ENCODE data around the gene IDUA.
"Not testable (repeated sequence)": the region's sequence is repeated elsewhere in the genome, so short reads cannot be mapped to it uniquely, and the experiment has no call there.

The IDUA gene

GRCh38 chr4:1046581-1047011 is 59.8 kb downstream of the IDUA start:
- not testable (repeated sequence) for DNase-seq (ENCODE audit: low read depth)

GRCh38 chr4:1047106-1047975 is 60.5 kb downstream of the IDUA start:
- no peak for DNase-seq (ENCODE audit: low read depth)

- DNase-seq (ENCODE audit: low read depth) = no peak
These were observed 61.3 kb downstream of the IDUA start for GRCh38 chr4:1047976-1048772.

- DNase-seq (ENCODE audit: low read depth) = no peak
These were observed 62.1 kb downstream of the IDUA start for GRCh38 chr4:1048773-1049590.

GRCh38 chr4:1049591-1049905 is 62.7 kb downstream of the IDUA start:
- no peak for DNase-seq (ENCODE audit: low read depth)

GRCh38 chr4:1050486-1051213 is 63.8 kb downstream of the IDUA start:
- DNase-seq (ENCODE audit: low read depth) = no peak

GRCh38 chr4:1051472-1051871 is 64.6 kb downstream of the IDUA start:
- DNase-seq (ENCODE audit: low read depth) = no peak

GRCh38 chr4:1052231-1052671 is 65.4 kb downstream of the IDUA start:
- no peak for DNase-seq (ENCODE audit: low read depth)

- peak; percentile 51 for DNase-seq (ENCODE audit: low read depth)
These were observed 66.3 kb downstream of the IDUA start for GRCh38 chr4:1053080-1053661.

- DNase-seq (ENCODE audit: low read depth) = not testable (repeated sequence)
These were observed 67.0 kb downstream of the IDUA start for GRCh38 chr4:1053891-1054290.
